Endothelial cell of umbilical vein (primary cell): ENCODE data around the gene C1QC. TPM values are rescaled to one million over a fixed set of nuclear protein-coding genes. Genes with fewer than 3 reads are reported as not detected.

Experiments
- BruUV-seq: library from RNA; stranded (reverse); fragments of 400-500 nt; replicated peaks from 2 replicates; lab custom pipeline; 2021; lab: Mats Ljungman, UMichigan
- CTCF ChIA-PET: fragments of 300-600, 350-600 bp; sonication (Branson Sonifier 250); formaldehyde crosslinking; loops from one replicate; lab custom pipeline; 2021; ENCODE audit warnings: antibody characterized with exemption, inconsistent platforms; lab: Charles Lee
- POLR2A ChIA-PET: fragments of 300-600, 350-600 bp; sonication (Branson Sonifier 250); formaldehyde crosslinking; loops from one replicate; lab custom pipeline; 2021; ENCODE audit warnings: antibody characterized with exemption, inconsistent platforms; lab: Charles Lee
- DNase-seq: peaks from one replicate; pipeline ENCODE4 v3.0.0-alpha.2; 2011; ENCODE audit warnings: low read depth, low spot score
- FAIRE-seq: peaks from 2 replicates; lab custom pipeline; 2011; peaks lifted over from hg19 to GRCh38; lab: Jason Lieb, UNC
- H2AFZ ChIP-seq: 2 replicates; pipeline ENCODE4 v1.6.0; 2012; ENCODE audit warnings: low read depth, low read length, control low read depth, inconsistent platforms
- H3K27ac ChIP-seq: 2 replicates; pipeline ENCODE4 v1.5.1; 2011; ENCODE audit warnings: low read depth, mild to moderate bottlenecking, control low read depth, low read length, moderate library complexity; ENCODE audit not compliant: insufficient read depth
- H3K27me3 ChIP-seq, 2 experiments: 2 replicates each; pipeline versions ENCODE4 v1.6.0 to v1.6.1; 2011; ENCODE audit warnings: low read length in 2 of 2, mixed read lengths in 1 of 2; ENCODE audit not compliant: control insufficient read depth in 2 of 2, insufficient read depth in 2 of 2
- H3K36me3 ChIP-seq, 2 experiments: 2 replicates in 1 of 2; 3 replicates in 1 of 2; pipeline ENCODE4 v1.5.1; 2011; ENCODE audit warnings: low read length in 2 of 2, mild to moderate bottlenecking in 1 of 2, moderate library complexity in 1 of 2; ENCODE audit not compliant: control insufficient read depth in 2 of 2, insufficient read depth in 2 of 2; ENCODE audit errors: extremely low read depth in 1 of 2
- H3K4me1 ChIP-seq: 3 replicates; pipeline ENCODE4 v1.5.1; 2011; ENCODE audit warnings: mild to moderate bottlenecking, low read length; ENCODE audit not compliant: control insufficient read depth, insufficient read depth; ENCODE audit errors: extremely low read depth
- H3K4me2 ChIP-seq: 2 replicates; pipeline ENCODE4 v1.6.1; 2011; ENCODE audit warnings: low read length, control low read depth, mixed read lengths; ENCODE audit not compliant: insufficient read depth
- H3K4me3 ChIP-seq, 3 experiments: fragments of 200-600 bp in 1 of 3; sonication (generic), shearing (Covaris generic) in 1 of 3; replicated peaks in 1 of 3; 2 replicates each; pipeline ENCODE4 v1.5.1; 2011 to 2016; ENCODE audit warnings: control low read depth in 3 of 3, low read length in 3 of 3, mild to moderate bottlenecking in 2 of 3, inconsistent platforms in 1 of 3, low read depth in 1 of 3, moderate library complexity in 1 of 3; ENCODE audit not compliant: insufficient read depth in 1 of 3
- H3K79me2 ChIP-seq: 2 replicates; pipeline ENCODE4 v1.6.0; 2012; ENCODE audit warnings: low read length, inconsistent platforms; ENCODE audit not compliant: control insufficient read depth, insufficient read depth
- H3K9ac ChIP-seq: replicated peaks from 2 replicates; pipeline ENCODE3; 2011; ENCODE audit warnings: low read length, control low read depth; ENCODE audit not compliant: insufficient read depth; ENCODE audit errors: extremely low read depth
- H3K9me1 ChIP-seq: replicated peaks from 3 replicates; pipeline ENCODE4 v1.6.0; 2011; ENCODE audit warnings: mild to moderate bottlenecking, low read length; ENCODE audit not compliant: control insufficient read depth, insufficient read depth; ENCODE audit errors: extremely low read depth
- H3K9me3 ChIP-seq: replicated peaks from 2 replicates; pipeline ENCODE4 v1.5.1; 2012; ENCODE audit warnings: low read length, inconsistent platforms; ENCODE audit not compliant: control insufficient read depth, insufficient read depth
- H4K20me1 ChIP-seq: replicated peaks from 2 replicates; pipeline ENCODE3; 2011; ENCODE audit warnings: mild to moderate bottlenecking, low read length; ENCODE audit not compliant: control insufficient read depth, insufficient read depth; ENCODE audit errors: extremely low read depth
- CTCF ChIP-seq, 2 donors: IDR thresholded peaks; 1 replicate in 1 of 2; 2 replicates in 1 of 2; pipeline ENCODE4 v1.5.1; 2011; ENCODE audit warnings: low read length in 2 of 2, mild to moderate bottlenecking in 2 of 2, moderate library complexity in 2 of 2, control low read depth in 1 of 2, inconsistent platforms in 1 of 2, low read depth in 1 of 2; ENCODE audit not compliant: insufficient read depth in 1 of 2; ENCODE audit errors: extremely low read depth in 1 of 2
- EZH2 ChIP-seq: IDR thresholded peaks from 2 replicates; pipeline ENCODE4 v1.6.1; 2012; ENCODE audit warnings: borderline replicate concordance, low read depth, mild to moderate bottlenecking, moderate library complexity, low read length, inconsistent platforms; ENCODE audit not compliant: severe bottlenecking
- FOS ChIP-seq: IDR thresholded peaks from 2 replicates; pipeline ENCODE4 v1.6.1; 2011; ENCODE audit warnings: mild to moderate bottlenecking, low read length, moderate library complexity, borderline replicate concordance; ENCODE audit not compliant: insufficient read depth
- GATA2 ChIP-seq: IDR thresholded peaks from 2 replicates; pipeline ENCODE4 v1.7.0; 2011; ENCODE audit warnings: low read depth, mild to moderate bottlenecking, moderate library complexity, mixed read lengths, low read length; ENCODE audit not compliant: insufficient read length, insufficient read depth
- JUN ChIP-seq: IDR thresholded peaks from 2 replicates; pipeline ENCODE4 v1.6.1; 2011; ENCODE audit warnings: borderline replicate concordance, low read depth; ENCODE audit not compliant: insufficient read length, insufficient read depth
- MYC ChIP-seq: IDR thresholded peaks from one replicate; pipeline ENCODE4 v1.6.1; 2011; ENCODE audit warnings: mild to moderate bottlenecking, low read depth, low read length
- POLR2A ChIP-seq: IDR thresholded peaks from 2 replicates; pipeline ENCODE4 v1.6.1; 2012; ENCODE audit warnings: low read depth, mild to moderate bottlenecking, control low read depth, low read length
- POLR2AphosphoS5 ChIP-seq: IDR thresholded peaks from 2 replicates; pipeline ENCODE4 v1.6.1; 2012; ENCODE audit warnings: low read depth, mild to moderate bottlenecking, control low read depth, low read length, moderate library complexity; ENCODE audit not compliant: insufficient read depth
- dilution Hi-C: fragments of 300-500 bp; cut with MboI; formaldehyde crosslinking; loops from one replicate; pipeline ENCODE4 v1.15.0; 2019; ENCODE audit warnings: low sequenced_read_pairs; ENCODE audit not compliant: extremely low pct_ligation_motif_present
- intact Hi-C: fragments of 100-400 bp; cut with micrococcal nuclease; formaldehyde crosslinking; loops from one replicate; pipeline ENCODE4 v1.10.0; 2022
- polyA plus RNA-seq, 4 experiments: library from polyadenylated mRNA; depleted of rRNA in 3 of 4; stranded (reverse) in 3 of 4; unstranded in 1 of 4; fragments of >200 nt; gene quantifications; 2 replicates each; pipeline versions ENCODE4 v1.2.1 to v1.2.3, GENCODE V29; 2011 to 2012; ENCODE audit warnings: missing spikeins in 1 of 4
- total RNA-seq: library from RNA; stranded (reverse); gene quantifications from 2 replicates; pipeline ENCODE4 v1.2.3, GENCODE V29; 2021
- TF ChIP-seq, protein P1 (sequence below): IDR thresholded peaks from 2 replicates; pipeline ENCODE4 v1.6.1; 2011; ENCODE audit not compliant: insufficient read depth, insufficient read length

The C1QC gene
- total and polyA plus RNA-seq, 2 donors (not counting 3 experiments of a cell fraction or from before 2014, with no cell fraction given): not detected

DNA sequence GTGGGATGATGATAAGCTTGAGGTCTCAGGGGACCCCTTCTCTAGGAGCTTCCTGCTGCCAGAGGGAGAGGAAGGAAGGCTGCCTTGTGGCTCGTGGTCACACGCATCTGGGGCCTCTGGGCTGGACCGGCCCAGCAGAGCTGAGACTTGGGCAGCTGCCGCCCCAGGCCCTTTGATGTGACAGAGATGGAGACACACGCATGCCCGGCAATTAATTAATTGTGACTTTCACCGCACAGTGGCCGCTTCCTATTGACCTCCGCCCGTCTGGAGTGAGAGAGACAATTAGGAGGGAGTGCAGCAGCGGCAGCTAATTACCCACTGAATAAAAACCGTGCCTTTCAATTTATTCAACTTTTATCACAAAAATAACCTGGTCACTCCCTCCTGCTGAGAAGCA lies 23.6 kb upstream of the C1QC start:
- H3K4me2 ChIP-seq: no peak overlapping the region
- H3K36me3 ChIP-seq: no peaks in the 10 kb centered on the region
- BruUV-seq: no TSS peak
- FAIRE-seq (no peak), DNase-seq (no peak)
- dilution Hi-C loops (no loop called here), intact Hi-C loops (no loop called here)
- ChIA-PET POLR2A (no interaction called here), CTCF (no interaction called here)
- H3K4me1 ChIP-seq: no peaks in the 10 kb centered on the region
- H2AFZ ChIP-seq: no peak overlapping the region
- H3K4me3 ChIP-seq: no peak overlapping the region
- peaks cover 0 to 2% of the 10 kb centered on the region in 2 experiments for H3K27me3 ChIP-seq
- H3K9me1 ChIP-seq: no peaks in the 10 kb centered on the region
- H3K9me3 ChIP-seq: no peaks in the 10 kb centered on the region
- no peak overlapping the region for H3K27ac ChIP-seq
- TF ChIP-seq, protein P1, sequence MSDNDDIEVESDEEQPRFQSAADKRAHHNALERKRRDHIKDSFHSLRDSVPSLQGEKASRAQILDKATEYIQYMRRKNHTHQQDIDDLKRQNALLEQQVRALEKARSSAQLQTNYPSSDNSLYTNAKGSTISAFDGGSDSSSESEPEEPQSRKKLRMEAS: no peak
- TF ChIP-seq CTCF (IDR thresholded peaks at IDR 0.05; ENCODE audit: extremely low read depth in 1 of 2, insufficient read depth in 1 of 2, low read depth in 1 of 2, low read length in 2 of 2) (no peak), POLR2AphosphoS5 (no peak), MYC (no peak), FOS (no peak), EZH2 (no peak), POLR2A (no peak), JUN (no peak), GATA2 (no peak)
- H3K9ac ChIP-seq: no peak overlapping the region
- H3K79me2 ChIP-seq: no peaks in the 10 kb centered on the region
- no peaks in the 10 kb centered on the region for H4K20me1 ChIP-seq
